Stimulated activated naive CD8-positive, alpha-beta T cell treated with anti-CD3 and anti-CD28 coated beads, Interleukin-15, Interleukin-2, amounts not matched to agents 100 ng/mL and 50 ng/mL, for 24 hours (primary cell): ENCODE results near the gene R3HDM4.

Experiments
- H3K27ac Mint-ChIP-seq: one replicate; pipeline ENCODE4 v1.8.0; 2021; ENCODE audit warnings: mild to moderate bottlenecking, mixed read lengths
- H3K27me3 Mint-ChIP-seq: one replicate; pipeline ENCODE4 v1.8.0; 2021; ENCODE audit warnings: mixed read lengths
- H3K36me3 Mint-ChIP-seq: one replicate; pipeline ENCODE4 v1.8.0; 2021; ENCODE audit warnings: low read depth, mixed read lengths
- H3K4me1 Mint-ChIP-seq: one replicate; pipeline ENCODE4 v1.8.0; 2021; ENCODE audit warnings: low read depth, mixed read lengths
- H3K4me3 Mint-ChIP-seq: one replicate; pipeline ENCODE4 v1.8.0; 2021; ENCODE audit warnings: mild to moderate bottlenecking, mixed read lengths
- H3K9me3 Mint-ChIP-seq: one replicate; pipeline ENCODE4 v1.8.0; 2021; ENCODE audit warnings: mixed read lengths

Gene R3HDM4

GRCh38 chr19:848386-848921 lies 64.6 kb downstream of the R3HDM4 start:
- H3K27ac Mint-ChIP-seq = no peak overlapping the region
- no peak overlapping the region for H3K4me3 Mint-ChIP-seq
- H3K27me3 Mint-ChIP-seq = peaks cover 31% of the 10 kb centered on the region
- H3K9me3 Mint-ChIP-seq = no peaks in the 10 kb centered on the region
- H3K4me1 Mint-ChIP-seq = peaks cover 3% of the 10 kb centered on the region
- H3K36me3 Mint-ChIP-seq = no peaks in the 10 kb centered on the region
